WI38 (cell line): ENCODE data around the gene HMCES.

Experiments
- H3K4me3 ChIP-seq: 2 replicates; pipeline ENCODE4 v1.5.1; 2011; ENCODE audit warnings: low read depth, mild to moderate bottlenecking, control low read depth, low read length
- CTCF ChIP-seq: IDR thresholded peaks from 2 replicates; pipeline ENCODE4 v1.5.1; 2012; ENCODE audit warnings: low read depth, mild to moderate bottlenecking, control low read depth, low read length

Gene HMCES

GRCh38 chr3:129317014-129317771 is 38.5 kb downstream of the HMCES start:
- H3K4me3 ChIP-seq: peak overlapping the region; percentile 79

GRCh38 chr3:129317848-129318247 is 39.2 kb downstream of the HMCES start:
- H3K4me3 ChIP-seq: no peak overlapping the region
- TF ChIP-seq CTCF: no peak

More at GRCh38 chr3:129317014-129317771, 38.5 kb downstream of the HMCES start:
- no peak for TF ChIP-seq CTCF

GRCh38 chr3:129318921-129319320 is 40.3 kb downstream of the HMCES start:
- no peak overlapping the region for H3K4me3 ChIP-seq
- TF ChIP-seq CTCF: no peak

GRCh38 chr3:129320261-129320660 is 41.6 kb downstream of the HMCES start:
- no peak for TF ChIP-seq CTCF
- no peak overlapping the region for H3K4me3 ChIP-seq

- TF ChIP-seq CTCF: no peak
- H3K4me3 ChIP-seq: no peak overlapping the region
Measured at GRCh38 chr3:129320825-129321487, 42.3 kb downstream of the HMCES start.

- TF ChIP-seq CTCF: no peak
- no peak overlapping the region for H3K4me3 ChIP-seq
Measured at GRCh38 chr3:129321887-129322286, 43.2 kb downstream of the HMCES start.

- H3K4me3 ChIP-seq: no peak overlapping the region
Measured at GRCh38 chr3:129323651-129324294, 45.1 kb downstream of the HMCES start.

More at GRCh38 chr3:129323651-129324294, 45.1 kb downstream of the HMCES start:
- no peak for TF ChIP-seq CTCF
